WI38 (cell line): ENCODE data around the gene MOK.
"Not testable (repeated sequence)": the region's sequence is repeated elsewhere in the genome, so short reads cannot be mapped to it uniquely, and the experiment has no call there.

Experiments
- H3K4me3 ChIP-seq: 2 replicates; pipeline ENCODE4 v1.5.1; 2011; ENCODE audit warnings: low read depth, mild to moderate bottlenecking, control low read depth, low read length
- TF ChIP-seq, protein P1 (sequence below): IDR thresholded peaks from 2 replicates; pipeline ENCODE4 v1.5.1; 2012; ENCODE audit warnings: low read depth, mild to moderate bottlenecking, control low read depth, low read length

MOK gene

DNA sequence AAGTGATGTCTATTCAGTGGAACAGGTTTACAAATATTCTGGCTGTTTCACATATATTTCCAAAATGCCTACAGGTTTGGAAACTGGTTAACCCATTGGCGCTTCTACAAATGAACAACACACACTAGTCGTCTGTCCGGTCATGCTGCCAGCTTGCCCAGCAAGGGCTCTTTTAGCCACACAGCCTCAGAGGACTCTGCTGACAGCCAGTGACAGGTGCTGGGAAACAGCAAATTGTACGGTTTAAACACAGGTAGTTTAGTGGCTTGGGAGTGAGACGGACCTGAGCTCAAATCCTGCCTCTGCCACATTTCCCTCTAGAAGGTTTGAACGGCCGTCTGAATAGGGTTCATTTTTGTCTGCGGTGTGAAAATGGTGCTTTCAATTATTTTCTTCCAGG is 53.8 kb downstream of the MOK start:
- TF ChIP-seq, protein P1, sequence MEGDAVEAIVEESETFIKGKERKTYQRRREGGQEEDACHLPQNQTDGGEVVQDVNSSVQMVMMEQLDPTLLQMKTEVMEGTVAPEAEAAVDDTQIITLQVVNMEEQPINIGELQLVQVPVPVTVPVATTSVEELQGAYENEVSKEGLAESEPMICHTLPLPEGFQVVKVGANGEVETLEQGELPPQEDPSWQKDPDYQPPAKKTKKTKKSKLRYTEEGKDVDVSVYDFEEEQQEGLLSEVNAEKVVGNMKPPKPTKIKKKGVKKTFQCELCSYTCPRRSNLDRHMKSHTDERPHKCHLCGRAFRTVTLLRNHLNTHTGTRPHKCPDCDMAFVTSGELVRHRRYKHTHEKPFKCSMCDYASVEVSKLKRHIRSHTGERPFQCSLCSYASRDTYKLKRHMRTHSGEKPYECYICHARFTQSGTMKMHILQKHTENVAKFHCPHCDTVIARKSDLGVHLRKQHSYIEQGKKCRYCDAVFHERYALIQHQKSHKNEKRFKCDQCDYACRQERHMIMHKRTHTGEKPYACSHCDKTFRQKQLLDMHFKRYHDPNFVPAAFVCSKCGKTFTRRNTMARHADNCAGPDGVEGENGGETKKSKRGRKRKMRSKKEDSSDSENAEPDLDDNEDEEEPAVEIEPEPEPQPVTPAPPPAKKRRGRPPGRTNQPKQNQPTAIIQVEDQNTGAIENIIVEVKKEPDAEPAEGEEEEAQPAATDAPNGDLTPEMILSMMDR = no peak
- H3K4me3 ChIP-seq = no peak overlapping the region

DNA sequence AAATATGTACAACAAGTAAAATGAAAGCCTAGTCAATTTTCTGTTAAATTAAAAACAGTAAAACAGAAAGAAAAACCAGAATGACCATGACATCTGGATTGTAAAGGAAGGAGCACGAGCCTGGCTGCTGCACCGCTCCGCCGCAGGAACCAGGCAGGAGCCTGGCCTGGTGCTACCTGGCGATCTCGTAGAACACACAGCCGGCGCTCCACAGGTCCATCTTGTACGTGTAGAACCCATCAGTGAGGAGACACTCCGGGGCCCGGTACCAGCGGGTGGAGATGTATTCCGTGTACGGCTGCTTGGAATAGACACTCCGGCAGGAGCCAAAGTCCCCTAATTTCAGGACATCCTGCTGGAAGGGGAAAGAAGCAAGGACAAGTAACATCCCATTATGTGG is 54.3 kb downstream of the MOK start:
- TF ChIP-seq, protein P1 = no peak
- H3K4me3 ChIP-seq = no peak overlapping the region

- TF ChIP-seq, protein P1 = no peak
- H3K4me3 ChIP-seq = no peak overlapping the region
Observed at GRCh38 chr14:102249981-102250380, 55.0 kb downstream of the MOK start.

GRCh38 chr14:102249041-102249440 is 55.9 kb downstream of the MOK start:
- TF ChIP-seq, protein P1 = no peak
- no peak overlapping the region for H3K4me3 ChIP-seq

- TF ChIP-seq, protein P1 = no peak
- no peak overlapping the region for H3K4me3 ChIP-seq
Observed at GRCh38 chr14:102248121-102248520, 56.8 kb downstream of the MOK start.

- TF ChIP-seq, protein P1 = no peak
- H3K4me3 ChIP-seq = no peak overlapping the region
Observed at GRCh38 chr14:102246071-102246470, 58.9 kb downstream of the MOK start.

- not testable (repeated sequence) for H3K4me3 ChIP-seq
Observed at GRCh38 chr14:102243795-102244194, 61.2 kb downstream of the MOK start.

GRCh38 chr14:102241147-102241546 is 63.8 kb downstream of the MOK start:
- TF ChIP-seq, protein P1 = no peak
- H3K4me3 ChIP-seq = no peak overlapping the region

- not testable (repeated sequence) for H3K4me3 ChIP-seq
Observed at GRCh38 chr14:102240481-102240880, 64.5 kb downstream of the MOK start.
